Activated CD4-positive, alpha-beta T cell treated with anti-CD3 and anti-CD28 coated beads, Interleukin-2, amount 10 ng/mL, durations not matched to agents 24 days and 14 days (primary cell): Measurements from ENCODE around the gene DYNLT1. TPM values are rescaled to one million over a fixed set of nuclear protein-coding genes. Genes with fewer than 3 reads are reported as not detected.

Experiments
- DNase-seq: peaks from one replicate; pipeline ENCODE4 v3.0.0; 2022
- H3K27ac Mint-ChIP-seq: one replicate; pipeline ENCODE4 v1.8.0; 2022; ENCODE audit warnings: mild to moderate bottlenecking, mixed read lengths
- H3K27me3 Mint-ChIP-seq: one replicate; pipeline ENCODE4 v1.8.0; 2022; ENCODE audit warnings: mixed read lengths
- H3K36me3 Mint-ChIP-seq: one replicate; pipeline ENCODE4 v1.8.0; 2022; ENCODE audit warnings: low read depth, mild to moderate bottlenecking, mixed read lengths
- H3K4me1 Mint-ChIP-seq: one replicate; pipeline ENCODE4 v1.8.0; 2021; ENCODE audit warnings: mixed read lengths
- H3K4me3 Mint-ChIP-seq: one replicate; pipeline ENCODE4 v1.8.0; 2022; ENCODE audit warnings: mild to moderate bottlenecking, moderate library complexity, mixed read lengths
- H3K9me3 Mint-ChIP-seq: one replicate; pipeline ENCODE4 v1.8.0; 2021; ENCODE audit warnings: mixed read lengths
- intact Hi-C: fragments of 100-400 bp; cut with micrococcal nuclease; formaldehyde crosslinking; loops from one replicate; pipeline ENCODE4 v1.15.1; 2023
- total RNA-seq: library from RNA; stranded (reverse); gene quantifications from 2 replicates; pipeline ENCODE4 v1.2.3, GENCODE V29; 2022

DYNLT1 gene
- total RNA-seq, 1 donor from 2014 or later, result 103 TPM

DNA sequence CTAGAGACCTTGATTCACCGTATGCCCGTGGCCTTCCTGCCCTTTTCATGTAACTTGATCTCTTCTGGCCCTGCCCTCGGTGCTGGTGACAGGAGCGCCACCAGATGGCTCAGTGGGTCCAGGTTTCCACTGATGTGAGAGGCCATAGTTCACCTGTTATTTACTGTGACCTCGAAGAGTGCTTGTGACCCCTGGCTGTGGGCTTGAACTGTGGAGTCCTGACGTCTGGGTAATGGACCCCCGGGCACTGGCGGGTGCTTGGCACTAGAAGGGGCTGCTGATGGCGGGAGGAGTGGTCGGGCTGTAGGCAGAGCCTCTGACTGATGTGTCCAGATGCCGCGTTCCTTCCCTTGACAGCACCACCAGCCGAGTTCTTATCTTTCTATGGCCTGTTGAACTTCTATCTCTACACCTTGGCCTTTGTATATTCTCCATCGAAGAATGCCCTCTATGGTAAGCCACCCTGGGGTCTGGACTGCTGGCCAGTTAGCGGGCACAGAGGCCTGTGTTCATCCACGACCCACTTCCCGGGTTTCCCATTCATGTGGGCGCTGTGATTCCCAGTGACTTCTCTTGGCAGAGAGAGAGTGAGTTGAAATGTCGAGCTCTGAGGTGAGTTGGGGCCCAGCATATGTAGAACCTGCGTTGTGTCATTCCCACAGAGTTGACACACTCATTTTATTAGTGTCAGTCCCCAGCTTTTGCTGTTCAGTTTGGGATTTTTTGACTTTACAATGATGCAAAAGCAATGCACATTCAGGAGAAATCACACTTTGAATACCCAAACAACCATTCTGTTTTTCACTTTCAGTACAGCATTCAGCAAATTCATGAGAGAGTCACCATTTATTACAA lies 14.9 kb downstream of the DYNLT1 start:
- peaks cover 59% of the 10 kb centered on the region for H3K36me3 Mint-ChIP-seq
- no peaks in the 10 kb centered on the region for H3K9me3 Mint-ChIP-seq
- peak overlapping the region; percentile 50 for H3K27ac Mint-ChIP-seq
- H3K4me1 Mint-ChIP-seq, result peaks cover 19% of the 10 kb centered on the region
- no peak for DNase-seq
- no peaks in the 10 kb centered on the region for H3K27me3 Mint-ChIP-seq
- intact Hi-C loops, result no loop called here
- no peak overlapping the region for H3K4me3 Mint-ChIP-seq

DNA sequence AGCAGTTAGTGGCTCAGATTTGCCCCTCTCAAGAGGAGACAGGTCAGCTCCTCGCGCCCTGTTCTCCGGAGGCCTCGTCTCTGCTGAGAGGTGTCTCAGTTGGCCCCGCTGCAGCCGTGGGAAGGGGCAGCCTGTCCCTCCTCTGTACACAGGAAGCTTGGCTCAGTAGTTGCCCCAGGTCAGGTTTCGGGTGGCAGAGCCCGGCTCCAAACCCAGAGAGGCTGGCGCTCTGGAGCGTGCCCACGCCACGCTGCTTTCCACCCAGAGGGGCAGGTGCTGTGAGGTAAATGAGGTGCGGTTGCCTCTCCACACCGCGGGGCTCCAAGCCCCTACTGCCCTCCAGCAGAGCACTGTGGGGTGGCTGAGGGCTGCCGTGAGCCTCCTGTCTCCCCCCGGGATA lies 16.0 kb downstream of the DYNLT1 start:
- DNase-seq, result no peak
- no peaks in the 10 kb centered on the region for H3K27me3 Mint-ChIP-seq
- no peak overlapping the region for H3K27ac Mint-ChIP-seq
- intact Hi-C loops, result no loop called here
- H3K4me3 Mint-ChIP-seq, result no peak overlapping the region
- H3K36me3 Mint-ChIP-seq, result peaks cover 59% of the 10 kb centered on the region
- peaks cover 19% of the 10 kb centered on the region for H3K4me1 Mint-ChIP-seq
- no peaks in the 10 kb centered on the region for H3K9me3 Mint-ChIP-seq

DNA sequence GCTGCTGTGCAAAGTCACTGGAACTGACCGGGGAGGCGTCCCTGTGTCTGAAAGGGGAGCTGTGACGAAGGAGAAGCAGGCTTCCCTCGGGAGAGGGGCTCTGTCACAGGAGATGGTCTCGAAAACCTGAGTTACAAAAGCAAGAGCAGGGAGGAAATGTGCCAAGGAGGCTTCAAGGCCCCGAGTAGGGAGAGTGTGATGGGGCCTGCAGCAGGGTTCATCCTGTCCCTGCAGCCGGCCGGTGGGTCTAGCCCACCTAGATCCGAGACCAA lies 16.7 kb downstream of the DYNLT1 start:
- Mint-ChIP-seq H3K9me3 (no peaks in the 10 kb centered on the region), H3K27me3 (no peaks in the 10 kb centered on the region), H3K4me3 (no peak overlapping the region), H3K27ac (peak overlapping the region; percentile 48), H3K36me3 (peaks cover 56% of the 10 kb centered on the region), H3K4me1 (peaks cover 18% of the 10 kb centered on the region)
- DNase-seq, result no peak
- intact Hi-C loops, result no loop called here

DNA sequence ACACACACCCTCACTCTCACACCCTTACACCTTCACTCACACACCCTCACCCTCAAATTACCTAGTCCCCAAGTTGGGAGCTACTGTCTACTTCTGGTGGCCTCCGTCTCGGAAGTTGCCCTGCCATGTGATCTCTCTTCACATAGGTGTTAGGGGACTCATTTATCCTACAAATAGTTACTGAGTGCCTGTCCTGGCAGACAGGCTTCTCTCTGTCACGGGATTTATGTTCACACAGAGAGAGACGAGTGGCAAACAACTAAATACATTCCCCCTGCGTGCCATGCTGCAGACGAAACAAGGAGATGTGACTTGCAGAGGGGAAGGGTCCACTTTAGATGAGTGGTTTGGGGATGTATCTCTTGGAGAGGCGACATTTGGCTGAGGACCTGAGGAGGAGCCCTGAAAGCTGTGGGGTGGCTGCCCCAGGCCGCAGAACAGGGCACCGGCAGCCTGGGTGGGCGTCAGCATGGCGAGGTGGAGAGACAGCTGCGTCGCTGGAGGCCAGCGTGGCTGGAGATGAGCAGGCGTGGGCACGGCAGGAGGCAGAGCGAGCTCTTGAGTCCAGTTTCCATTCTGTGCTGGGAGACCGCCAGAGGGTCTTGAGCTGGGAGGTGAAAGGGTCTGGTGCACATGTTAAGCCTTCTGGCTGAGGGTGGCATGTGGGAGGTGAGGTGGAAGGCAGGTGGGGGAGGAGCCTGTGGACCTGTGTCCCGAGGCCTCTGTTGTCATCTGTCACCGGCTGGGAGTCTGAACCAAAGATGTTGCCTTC lies 17.2 kb downstream of the DYNLT1 start:
- no peaks in the 10 kb centered on the region for H3K27me3 Mint-ChIP-seq
- no peaks in the 10 kb centered on the region for H3K9me3 Mint-ChIP-seq
- H3K4me3 Mint-ChIP-seq, result no peak overlapping the region
- no peak for DNase-seq
- intact Hi-C loops, result no loop called here
- H3K27ac Mint-ChIP-seq, result peak overlapping the region; percentile 48
- peaks cover 53% of the 10 kb centered on the region for H3K36me3 Mint-ChIP-seq
- peaks cover 21% of the 10 kb centered on the region for H3K4me1 Mint-ChIP-seq

DNA sequence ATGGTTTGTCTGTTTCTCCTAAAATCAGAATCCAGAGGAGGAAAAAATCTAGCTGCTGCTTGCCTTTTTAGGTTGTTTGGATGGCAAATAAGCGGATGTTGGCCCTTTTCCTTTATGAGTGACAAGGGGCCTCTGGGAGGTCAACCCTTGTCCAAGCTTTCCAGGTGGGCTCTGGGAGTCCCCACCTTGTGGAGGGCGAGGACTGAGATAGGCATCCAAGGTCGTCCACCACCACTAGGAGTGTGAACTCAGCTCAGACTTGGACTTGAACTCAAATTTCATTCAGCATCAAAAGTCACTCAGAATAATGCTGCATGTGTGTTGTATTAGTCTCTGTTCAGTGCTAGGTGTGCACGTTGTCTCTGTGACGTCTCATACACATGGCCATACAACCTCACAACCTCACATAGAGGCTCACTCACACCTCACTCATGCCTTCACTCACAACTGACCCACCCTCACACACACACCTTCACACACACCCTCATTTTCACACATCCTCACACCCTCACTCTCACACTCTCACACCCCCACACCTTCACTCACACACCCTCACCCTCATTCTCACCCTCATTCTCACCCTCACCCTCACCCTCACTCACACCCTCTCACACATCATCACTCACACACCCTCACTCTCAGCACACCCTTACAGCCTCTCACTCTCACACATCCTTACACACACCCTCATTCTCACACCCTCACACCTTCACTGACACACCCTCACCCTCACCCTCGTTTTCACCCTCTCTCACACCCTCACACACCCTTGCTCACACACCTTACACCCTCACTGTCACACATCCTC lies 18.0 kb downstream of the DYNLT1 start:
- intact Hi-C loops, result no loop called here
- Mint-ChIP-seq H3K27me3 (no peaks in the 10 kb centered on the region), H3K36me3 (peaks cover 46% of the 10 kb centered on the region), H3K4me3 (no peak overlapping the region), H3K9me3 (no peaks in the 10 kb centered on the region), H3K4me1 (peaks cover 19% of the 10 kb centered on the region), H3K27ac (peak overlapping the region; percentile 34)
- no peak for DNase-seq

DNA sequence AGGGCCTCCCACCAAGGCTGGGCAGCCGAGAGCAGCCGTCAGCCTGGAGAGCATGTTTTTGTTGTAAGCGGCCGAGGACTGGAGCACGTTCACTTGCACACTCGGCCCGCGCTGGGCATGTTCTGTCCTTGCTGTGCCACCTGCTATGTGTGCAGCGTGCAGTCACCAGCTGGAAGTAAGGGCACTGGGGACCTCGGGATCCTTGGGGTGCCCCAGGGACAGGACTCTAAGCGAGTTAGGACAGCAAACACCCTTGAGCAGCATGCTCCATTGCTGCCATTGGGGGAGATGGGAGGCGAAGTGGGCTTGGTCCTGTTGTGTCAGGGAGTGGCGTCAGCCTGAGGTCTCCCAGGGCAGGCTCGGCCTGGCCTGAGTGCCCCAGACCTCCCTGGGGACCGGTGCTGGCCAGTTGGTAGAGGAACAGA lies 18.6 kb downstream of the DYNLT1 start:
- intact Hi-C loops, result no loop called here
- peak overlapping the region; percentile 3 for H3K27ac Mint-ChIP-seq
- no peaks in the 10 kb centered on the region for H3K9me3 Mint-ChIP-seq
- no peak overlapping the region for H3K4me3 Mint-ChIP-seq
- H3K27me3 Mint-ChIP-seq, result no peaks in the 10 kb centered on the region
- peaks cover 43% of the 10 kb centered on the region for H3K36me3 Mint-ChIP-seq
- no peak for DNase-seq
- peaks cover 14% of the 10 kb centered on the region for H3K4me1 Mint-ChIP-seq

DNA sequence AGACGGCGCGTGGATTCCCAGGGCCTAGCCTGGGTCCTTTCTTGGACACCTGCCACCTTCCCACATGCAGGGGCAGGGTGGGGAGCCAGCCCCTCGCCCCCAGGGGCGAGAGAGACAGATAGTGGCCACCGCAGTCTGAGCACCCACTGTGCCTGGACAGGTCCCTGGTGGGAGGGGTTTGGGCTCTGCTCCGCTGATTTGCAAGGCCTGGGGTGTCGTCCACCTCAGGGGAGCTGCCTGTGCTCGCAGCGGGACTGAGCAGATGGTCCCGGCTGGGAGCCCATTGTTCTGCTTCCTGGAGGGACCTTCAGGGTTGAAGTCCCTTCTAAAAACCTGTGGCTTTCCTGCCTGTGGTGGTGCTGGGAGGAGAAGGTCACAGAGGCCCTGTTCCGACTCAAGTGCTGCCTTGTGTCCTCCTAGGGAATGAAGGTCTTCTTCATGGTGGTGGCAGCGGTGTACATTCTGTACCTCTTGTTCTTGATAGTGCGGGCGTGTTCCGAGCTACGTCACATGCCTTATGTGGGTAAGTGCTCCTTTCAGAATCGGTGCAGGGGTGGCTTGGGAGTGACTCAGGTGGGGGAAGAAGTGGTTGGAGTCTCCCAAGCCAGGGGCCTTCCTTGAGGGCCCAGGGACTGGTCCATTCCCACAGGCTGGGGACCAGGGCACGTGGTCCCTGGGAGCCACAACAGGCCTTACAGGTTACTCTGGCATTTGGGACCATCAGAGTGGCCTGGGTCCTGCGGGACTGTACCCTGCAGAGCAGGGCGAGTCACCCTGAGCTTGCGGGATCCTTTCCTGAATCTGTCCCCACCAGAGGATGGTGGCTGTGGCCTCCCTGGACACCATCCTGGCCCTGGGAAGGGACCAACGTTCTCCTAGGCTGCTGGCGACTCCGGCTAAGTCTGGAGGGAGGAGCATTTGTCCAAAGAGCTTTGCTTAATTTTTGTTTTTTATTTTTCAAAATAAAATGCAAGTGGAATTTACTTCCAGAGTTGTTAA lies 19.6 kb downstream of the DYNLT1 start:
- H3K4me1 Mint-ChIP-seq, result peaks cover 17% of the 10 kb centered on the region
- no peaks in the 10 kb centered on the region for H3K9me3 Mint-ChIP-seq
- peaks cover 49% of the 10 kb centered on the region for H3K36me3 Mint-ChIP-seq
- H3K4me3 Mint-ChIP-seq, result no peak overlapping the region
- no peak for DNase-seq
- H3K27ac Mint-ChIP-seq, result peak overlapping the region; percentile 51
- intact Hi-C loops, result no loop called here
- no peaks in the 10 kb centered on the region for H3K27me3 Mint-ChIP-seq

DNA sequence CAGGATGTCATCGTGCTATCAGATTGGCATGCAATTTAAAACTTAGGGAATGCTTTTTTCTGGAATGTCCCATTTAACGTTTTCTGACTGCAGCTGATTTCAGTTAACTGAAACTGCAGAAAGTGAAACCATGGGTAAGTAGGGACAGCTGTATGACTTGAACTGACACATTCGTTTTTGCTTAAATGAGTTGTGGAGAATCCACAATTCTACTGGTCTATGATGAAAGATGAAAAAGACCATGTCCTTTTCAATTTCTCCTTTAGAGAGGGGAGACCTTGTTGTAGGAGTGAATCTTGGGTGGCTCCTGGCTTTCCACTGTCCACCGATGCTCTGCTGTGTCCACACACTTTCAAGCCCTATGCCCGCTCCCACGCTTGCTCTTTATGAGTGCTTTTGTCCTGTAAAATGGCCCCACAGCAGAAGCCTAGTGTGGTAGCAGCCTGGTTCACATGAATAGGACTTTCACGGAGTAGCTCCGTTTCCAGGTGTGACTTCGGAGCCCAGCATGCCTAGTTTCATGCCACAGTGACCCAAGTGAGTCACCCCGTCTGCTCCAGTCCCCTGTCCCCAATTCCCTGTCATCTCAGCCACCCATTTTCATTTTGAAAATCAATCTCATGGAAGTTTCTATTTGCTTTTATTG lies 21.9 kb downstream of the DYNLT1 start:
- intact Hi-C loops, result no loop called here
- Mint-ChIP-seq H3K27ac (peak overlapping the region; percentile 14), H3K27me3 (no peaks in the 10 kb centered on the region), H3K4me3 (no peak overlapping the region), H3K36me3 (peaks cover 57% of the 10 kb centered on the region), H3K9me3 (no peaks in the 10 kb centered on the region), H3K4me1 (peaks cover 15% of the 10 kb centered on the region)
- no peak for DNase-seq

DNA sequence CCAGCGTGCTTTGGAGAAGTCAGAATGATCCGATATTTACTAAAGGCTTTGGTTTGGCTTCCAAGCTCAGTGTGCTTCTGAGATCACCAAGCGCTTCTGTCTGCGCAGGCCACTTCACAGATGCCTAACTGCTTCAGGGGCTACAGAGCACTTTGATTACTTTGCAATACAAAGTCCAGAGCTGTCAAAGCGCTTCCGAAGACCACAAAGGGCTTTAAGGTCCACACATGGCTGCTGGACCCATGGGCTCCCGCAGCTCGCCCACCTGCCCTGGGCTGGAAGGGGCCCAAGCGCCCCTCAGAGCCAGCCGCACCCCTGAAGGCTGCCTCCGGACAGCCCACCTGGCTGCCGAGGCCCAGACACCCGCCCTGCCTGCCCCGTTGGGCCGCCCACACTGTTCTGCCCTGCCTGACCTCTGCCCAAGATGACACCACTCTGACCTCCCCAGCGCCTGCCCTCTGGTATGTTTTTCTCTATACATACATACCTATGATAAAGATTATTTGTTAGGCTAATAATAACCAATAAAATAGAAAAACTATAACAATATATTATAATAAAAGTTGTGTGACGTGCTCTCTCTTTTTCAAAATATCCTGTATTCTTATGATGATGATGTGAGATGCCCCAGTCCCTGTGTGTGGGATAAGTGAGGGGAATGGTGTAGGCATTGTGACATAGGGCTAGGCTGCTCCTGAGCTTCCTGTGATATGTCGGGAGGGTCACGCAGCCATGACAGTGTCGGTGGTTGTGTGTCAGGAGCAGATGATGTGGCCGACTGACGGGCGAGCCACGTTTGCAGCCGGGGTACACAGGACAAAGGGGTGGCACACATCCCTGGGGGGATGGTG lies 22.6 kb downstream of the DYNLT1 start:
- Mint-ChIP-seq H3K27me3 (no peaks in the 10 kb centered on the region), H3K4me1 (peaks cover 15% of the 10 kb centered on the region), H3K4me3 (no peak overlapping the region), H3K9me3 (no peaks in the 10 kb centered on the region), H3K27ac (no peak overlapping the region), H3K36me3 (peaks cover 57% of the 10 kb centered on the region)
- intact Hi-C loops, result no loop called here
- DNase-seq, result no peak

DNA sequence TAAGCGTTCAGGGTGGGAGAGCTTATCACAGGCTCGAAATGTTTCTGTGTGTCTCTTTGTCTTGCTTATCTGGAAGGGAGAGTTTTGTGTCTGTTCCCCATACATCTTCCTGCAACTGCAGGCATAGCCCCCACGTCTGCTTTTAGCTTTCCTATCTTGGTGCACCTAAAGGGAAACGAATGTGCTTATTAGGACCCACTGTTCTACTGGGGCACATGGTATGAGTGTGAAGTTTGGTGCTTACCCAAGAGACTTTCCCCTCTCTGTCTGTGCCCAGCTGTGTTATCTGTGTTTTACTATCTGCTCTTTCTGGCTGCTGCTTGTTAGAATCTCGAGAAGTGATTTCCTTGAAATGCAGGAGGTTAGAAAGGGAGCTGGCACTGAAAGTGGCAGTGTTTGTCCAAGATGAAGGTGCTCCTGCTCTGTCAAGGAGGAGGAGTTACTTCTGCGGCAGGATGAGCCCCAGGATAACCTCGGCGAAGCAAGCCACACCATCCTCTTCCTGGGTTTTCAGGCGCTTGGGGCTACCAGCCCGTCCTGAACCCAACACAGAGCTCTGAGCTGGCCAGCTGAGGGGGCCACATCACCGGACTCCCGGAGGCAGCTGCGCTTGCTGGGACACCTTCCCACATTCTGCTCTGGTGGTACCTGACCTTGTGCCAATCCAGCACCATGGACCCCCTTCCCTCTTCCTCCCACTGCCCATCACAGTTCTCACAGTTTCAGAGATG lies 23.4 kb downstream of the DYNLT1 start:
- intact Hi-C loops, result no loop called here
- no peaks in the 10 kb centered on the region for H3K9me3 Mint-ChIP-seq
- DNase-seq, result no peak
- H3K27ac Mint-ChIP-seq, result no peak overlapping the region
- peaks cover 15% of the 10 kb centered on the region for H3K4me1 Mint-ChIP-seq
- no peak overlapping the region for H3K4me3 Mint-ChIP-seq
- H3K27me3 Mint-ChIP-seq, result no peaks in the 10 kb centered on the region
- peaks cover 57% of the 10 kb centered on the region for H3K36me3 Mint-ChIP-seq

DNA sequence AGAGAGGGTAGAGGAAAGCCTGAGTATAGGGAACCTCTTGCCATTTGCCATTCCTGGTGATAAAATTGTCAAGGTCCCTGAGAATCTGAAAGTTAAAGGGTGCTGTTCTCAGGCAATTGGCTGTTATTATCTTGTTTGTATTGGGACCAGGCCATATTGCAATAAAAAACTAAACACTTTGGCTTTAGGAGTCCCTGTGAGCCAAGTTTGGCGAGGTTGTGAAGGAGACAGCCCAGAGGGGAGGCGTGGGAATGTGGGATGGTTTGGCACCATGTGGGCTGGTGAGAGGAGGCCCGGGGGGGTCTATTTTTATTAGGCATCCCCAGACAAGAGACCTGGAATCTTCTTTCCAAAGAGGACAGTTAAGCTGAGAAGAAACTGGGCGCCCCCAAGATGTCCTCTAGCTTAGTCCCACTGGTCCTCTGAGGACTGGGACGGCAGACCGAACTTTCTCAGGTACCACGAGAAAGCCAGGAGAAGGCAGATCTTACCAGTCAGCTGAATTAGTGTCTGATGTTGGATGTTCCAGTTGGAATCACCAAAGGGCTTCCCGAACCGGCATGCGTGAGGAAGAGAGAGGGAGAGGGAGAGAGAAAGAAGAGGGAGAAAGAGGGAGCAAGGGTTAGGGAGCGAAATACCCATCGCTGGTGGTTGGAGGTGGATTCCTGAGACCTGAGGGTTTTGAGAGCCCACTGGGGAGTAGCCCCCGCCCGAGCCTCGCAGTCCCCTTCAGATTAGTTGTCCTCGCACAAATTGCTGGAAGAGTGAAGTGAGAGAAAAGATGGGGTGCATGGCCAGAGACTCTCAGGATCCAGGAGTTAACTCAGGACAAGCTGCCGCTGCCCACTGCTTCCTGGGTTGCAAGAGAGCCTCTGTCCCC lies 24.4 kb downstream of the DYNLT1 start:
- Mint-ChIP-seq H3K27ac (peak overlapping the region; percentile 78), H3K36me3 (peaks cover 59% of the 10 kb centered on the region)

More for the DNA sequence above, 24.4 kb downstream of the DYNLT1 start:
- H3K4me3 Mint-ChIP-seq, result no peak overlapping the region
- no peak for DNase-seq
- intact Hi-C loops, result no loop called here
- H3K4me1 Mint-ChIP-seq, result peaks cover 15% of the 10 kb centered on the region
- H3K9me3 Mint-ChIP-seq, result peaks cover 2% of the 10 kb centered on the region
- no peaks in the 10 kb centered on the region for H3K27me3 Mint-ChIP-seq
